ENCODE data around the gene FRMD8.
"Not testable (repeated sequence)": the region's sequence is repeated elsewhere in the genome, so short reads cannot be mapped to it uniquely, and the experiment has no call there.

FRMD8 gene

DNA sequence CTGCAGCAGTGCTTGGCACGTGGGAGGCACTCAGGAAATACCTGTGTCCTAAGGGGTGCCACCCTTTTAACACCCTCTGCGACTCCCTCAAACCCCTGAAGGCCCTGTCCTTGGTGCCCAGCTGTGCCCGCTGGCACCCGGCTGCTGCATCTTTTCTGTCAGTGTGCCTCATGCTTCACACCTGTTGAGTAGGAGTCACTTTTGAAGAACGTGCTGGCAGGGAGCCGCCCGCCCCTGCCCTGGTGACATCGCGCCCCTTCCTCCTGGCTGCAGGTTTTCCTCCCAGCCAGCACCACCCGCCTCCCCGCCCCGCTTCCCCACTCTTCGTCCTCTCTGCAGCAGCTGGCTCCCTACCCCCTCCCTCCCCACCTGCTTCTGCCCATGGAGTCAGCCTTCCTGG lies 17.8 kb downstream of the FRMD8 start:
- H3K4me1 ChIP-seq (ENCODE audit: insufficient read depth, low read length), result no peaks in the 10 kb centered on the region
- no peaks in the 10 kb centered on the region for H3K9me3 ChIP-seq (ENCODE audit: control insufficient read depth, insufficient read depth, low read length)
- H3K36me3 ChIP-seq (ENCODE audit: insufficient read depth, low read length), result 0 out of 2 replicates have a peak, but pooled peaks cover 3% of the 10 kb centered on the region
- H3K9ac ChIP-seq (ENCODE audit: low read depth, low read length), result no peak overlapping the region

DNA sequence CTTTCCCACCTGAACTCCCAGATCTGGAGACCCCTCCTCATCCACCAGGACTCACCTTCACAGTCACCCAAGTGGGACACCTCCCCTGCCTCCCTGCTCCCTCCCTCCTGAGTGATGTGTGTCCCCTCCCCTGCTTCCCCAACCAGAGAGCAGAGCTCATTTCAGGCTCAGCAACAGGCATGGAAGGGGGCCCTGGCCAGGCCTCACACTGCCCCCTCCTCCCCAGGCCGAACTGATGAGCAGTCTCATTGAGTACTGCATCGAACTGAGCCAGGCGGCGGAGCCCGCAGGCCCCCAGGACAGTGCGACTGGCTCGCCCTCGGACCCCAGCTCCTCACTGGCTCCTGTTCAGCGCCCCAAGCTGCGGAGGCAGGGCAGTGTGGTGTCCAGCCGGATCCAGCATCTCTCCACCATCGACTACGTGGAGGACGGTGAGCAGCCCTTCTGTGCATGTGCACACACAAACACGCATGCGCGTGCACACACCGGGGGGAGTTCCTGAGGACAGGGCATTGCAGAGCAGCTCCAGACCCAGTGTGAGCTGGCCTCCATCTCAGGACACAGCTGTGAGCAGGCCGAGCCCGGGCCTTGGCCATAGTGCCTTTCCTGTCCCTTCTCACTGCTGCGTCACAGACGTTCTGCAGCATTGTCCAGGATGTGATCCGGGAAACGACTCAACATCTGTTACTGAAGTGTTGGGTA lies 18.4 kb downstream of the FRMD8 start:
- no peak overlapping the region for H3K9ac ChIP-seq (ENCODE audit: low read depth, low read length)
- H3K4me1 ChIP-seq (ENCODE audit: insufficient read depth, low read length), result no peaks in the 10 kb centered on the region
- 0 out of 2 replicates have a peak, but pooled peaks cover 3% of the 10 kb centered on the region for H3K36me3 ChIP-seq (ENCODE audit: insufficient read depth, low read length)

DNA sequence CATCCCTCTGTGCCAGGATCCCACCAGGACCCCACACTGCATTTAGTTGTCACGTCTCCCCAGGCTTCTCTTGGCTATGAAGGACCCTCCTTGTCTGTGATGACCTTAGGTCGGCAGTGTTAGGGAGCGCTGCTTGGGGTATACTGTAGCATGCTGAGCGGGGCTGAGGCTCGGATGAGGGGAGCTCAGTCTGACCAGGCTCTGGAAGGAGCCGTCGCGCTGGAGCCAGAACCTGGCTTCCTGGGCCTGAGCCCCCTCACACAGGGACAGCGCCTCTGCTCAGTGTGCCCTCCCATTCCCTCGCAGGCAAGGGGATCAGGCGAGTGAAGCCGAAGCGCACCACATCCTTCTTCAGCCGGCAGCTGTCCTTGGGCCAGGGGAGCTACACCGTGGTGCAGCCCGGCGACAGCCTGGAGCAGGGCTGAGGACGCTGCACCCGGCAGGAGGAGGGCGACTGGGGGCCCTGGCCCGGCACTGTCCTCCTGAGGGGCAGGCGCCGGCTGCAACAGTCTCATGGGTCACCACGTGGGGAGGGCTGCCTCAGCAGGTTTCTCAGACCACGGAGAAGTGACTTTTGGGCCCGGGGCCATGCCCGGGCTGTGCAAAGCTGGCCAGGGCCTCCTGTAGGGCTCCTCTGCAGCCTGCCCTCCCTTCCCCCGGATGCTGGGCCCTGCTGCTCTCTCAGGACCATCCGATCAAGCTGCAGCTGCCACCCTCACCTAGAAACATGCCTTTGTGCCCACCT lies 24.7 kb downstream of the FRMD8 start:
- H3K4me1 ChIP-seq (ENCODE audit: insufficient read depth, low read length), result peaks cover 5% of the 10 kb centered on the region; the same call in 1 of the 2 replicates
- 0 out of 2 replicates have a peak, but pooled peaks cover 3% of the 10 kb centered on the region for H3K36me3 ChIP-seq (ENCODE audit: insufficient read depth, low read length)
- H3K9me3 ChIP-seq (ENCODE audit: control insufficient read depth, insufficient read depth, low read length), result no peaks in the 10 kb centered on the region
- H3K9ac ChIP-seq (ENCODE audit: low read depth, low read length), result no peak overlapping the region

More for the DNA sequence above, 18.4 kb downstream of the FRMD8 start:
- H3K9me3 ChIP-seq (ENCODE audit: control insufficient read depth, insufficient read depth, low read length), result no peaks in the 10 kb centered on the region

DNA sequence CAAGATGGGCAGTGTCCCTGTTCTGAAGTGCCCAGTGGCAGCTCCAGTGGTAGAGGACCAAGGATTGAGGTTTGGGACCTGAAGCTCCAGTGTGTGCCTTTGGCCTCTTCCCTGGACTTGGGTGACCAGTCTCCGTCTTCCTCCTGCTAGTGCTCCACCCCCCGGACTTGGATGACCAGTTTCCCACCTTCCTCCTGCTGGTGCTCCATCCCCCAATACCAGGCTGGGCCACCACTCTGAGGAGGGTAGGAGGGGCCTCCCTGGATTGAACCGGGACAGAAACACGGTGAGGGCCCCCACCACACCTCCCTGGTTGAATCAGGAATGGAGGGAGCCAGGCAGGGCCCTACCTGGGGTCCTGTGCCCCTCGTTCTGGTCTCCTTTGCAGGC lies 25.2 kb downstream of the FRMD8 start:
- 0 out of 2 replicates have a peak, but pooled peaks cover 3% of the 10 kb centered on the region for H3K36me3 ChIP-seq (ENCODE audit: insufficient read depth, low read length)
- H3K9ac ChIP-seq (ENCODE audit: low read depth, low read length), result no peak overlapping the region
- H3K9me3 ChIP-seq (ENCODE audit: control insufficient read depth, insufficient read depth, low read length), result no peaks in the 10 kb centered on the region
- peaks cover 8% of the 10 kb centered on the region; the same call in 1 of the 2 replicates for H3K4me1 ChIP-seq (ENCODE audit: insufficient read depth, low read length)

DNA sequence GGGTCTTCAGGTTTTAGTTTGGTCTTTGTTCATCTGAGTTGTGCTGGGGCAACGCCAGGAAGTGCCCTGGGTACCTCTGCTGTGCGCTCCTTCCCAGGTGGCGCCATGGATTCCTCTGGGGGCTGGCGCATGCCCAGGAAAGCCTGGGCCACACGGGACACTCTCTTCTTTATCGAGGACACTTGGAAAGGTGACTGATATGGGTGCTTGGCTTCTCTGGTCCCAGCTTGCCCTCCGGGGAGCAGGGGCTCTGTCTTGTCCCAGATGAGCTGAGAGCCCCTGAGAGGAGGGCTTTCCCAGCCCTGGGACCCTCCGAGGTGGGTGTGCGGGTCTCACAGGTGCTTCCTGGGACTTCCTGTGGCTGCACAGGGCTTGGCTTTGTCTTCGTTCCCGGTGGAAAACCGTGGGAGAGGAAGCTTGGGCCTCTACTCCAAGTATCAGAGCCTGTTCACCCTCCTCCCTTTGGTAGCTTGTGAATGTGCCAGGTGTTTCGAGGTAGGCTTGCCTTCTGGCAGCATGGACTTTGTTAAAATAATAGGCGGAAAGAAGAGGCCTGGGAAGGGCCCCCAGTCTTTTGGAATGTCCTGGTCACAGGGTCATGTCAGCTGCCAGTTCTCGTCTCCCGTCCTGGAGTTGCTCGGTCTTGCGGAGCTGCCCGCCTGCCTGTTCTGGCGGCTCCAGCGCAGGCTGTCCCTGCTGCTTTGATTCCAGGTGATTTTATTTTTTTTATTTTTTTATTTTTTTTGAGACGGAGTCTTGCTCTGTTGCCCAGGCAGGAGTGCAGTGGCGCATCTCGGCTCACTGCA lies 26.0 kb downstream of the FRMD8 start:
- H3K36me3 ChIP-seq (ENCODE audit: insufficient read depth, low read length), result 0 out of 2 replicates have a peak, but pooled peaks cover 3% of the 10 kb centered on the region

DNA sequence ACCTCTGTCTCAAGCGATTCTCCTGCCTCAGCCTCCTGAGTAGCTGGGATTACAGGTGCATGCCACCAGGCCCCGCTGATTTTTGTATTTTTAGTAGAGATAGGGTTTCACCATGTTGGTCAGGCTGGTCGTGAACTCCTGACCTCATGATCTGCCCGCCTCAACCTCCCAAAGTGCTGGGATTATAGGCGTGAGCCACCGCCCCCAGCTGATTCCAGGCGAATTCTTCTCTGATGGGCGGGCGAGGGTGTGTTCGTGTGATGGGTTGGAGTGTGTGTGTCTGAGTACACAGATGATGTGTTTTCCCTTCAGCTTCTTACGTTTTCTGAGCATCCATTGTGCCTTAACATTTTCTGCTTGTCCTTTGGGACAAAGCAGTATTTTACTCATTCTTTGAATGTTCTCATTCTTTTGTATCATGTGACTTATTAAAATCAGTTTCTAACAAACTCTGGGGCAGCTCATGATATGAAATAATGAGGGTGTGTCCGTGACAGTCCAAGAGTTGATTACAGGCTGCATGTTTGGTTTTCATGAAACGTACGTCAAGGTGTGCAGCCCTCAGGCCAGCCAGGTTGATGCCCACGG lies 26.7 kb downstream of the FRMD8 start:
- not testable (repeated sequence) for H3K36me3 ChIP-seq (ENCODE audit: insufficient read depth, low read length); H3K9ac ChIP-seq (ENCODE audit: low read depth, low read length); H3K9me3 ChIP-seq (ENCODE audit: control insufficient read depth, insufficient read depth, low read length)
- peaks cover 22% of the 10 kb centered on the region for H3K4me1 ChIP-seq (ENCODE audit: insufficient read depth, low read length)

More for the DNA sequence above, 26.0 kb downstream of the FRMD8 start:
- Histone ChIP-seq H3K4me1 (ENCODE audit: insufficient read depth, low read length) (peaks cover 16% of the 10 kb centered on the region; the same call in 1 of the 2 replicates), H3K9me3 (ENCODE audit: control insufficient read depth, insufficient read depth, low read length) (no peaks in the 10 kb centered on the region), H3K9ac (ENCODE audit: low read depth, low read length) (no peak overlapping the region)

DNA sequence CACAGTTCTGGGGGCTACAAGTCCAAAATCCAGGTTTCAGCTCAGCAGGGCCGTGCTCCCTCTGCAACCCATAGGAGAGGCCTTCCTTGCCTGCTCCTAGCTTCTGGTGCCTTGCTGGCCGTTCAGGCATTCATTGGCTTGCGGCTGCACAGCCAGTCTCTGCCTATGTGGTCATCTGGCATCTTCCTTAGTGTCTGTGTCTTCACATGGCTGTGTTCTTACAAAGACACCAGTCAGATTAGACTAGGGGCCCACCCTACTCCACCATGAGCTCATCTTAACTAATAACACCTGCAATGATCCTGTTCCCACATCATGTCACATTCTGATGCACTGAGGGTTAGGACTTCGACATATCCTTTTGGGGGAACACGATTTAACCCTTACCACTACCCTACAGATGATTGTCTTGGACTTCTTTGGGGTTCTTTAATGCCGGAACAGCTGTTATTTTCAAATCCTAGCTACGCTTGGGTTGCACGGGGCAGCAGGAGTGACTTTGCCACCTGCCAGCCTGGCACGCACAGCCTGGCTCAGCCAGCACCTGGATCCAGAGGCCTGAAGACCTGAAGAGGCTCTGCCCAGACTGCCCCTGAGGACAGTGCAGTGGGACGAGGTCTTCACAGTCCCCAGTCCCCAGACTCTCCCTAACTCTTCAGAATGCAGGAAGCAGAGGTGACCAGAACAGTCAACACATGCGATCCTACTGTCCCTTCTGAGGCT lies 28.5 kb downstream of the FRMD8 start:
- H3K9ac ChIP-seq (ENCODE audit: low read depth, low read length), result no peak overlapping the region
- no peaks in the 10 kb centered on the region for H3K9me3 ChIP-seq (ENCODE audit: control insufficient read depth, insufficient read depth, low read length)
- peaks cover 33% of the 10 kb centered on the region for H3K4me1 ChIP-seq (ENCODE audit: insufficient read depth, low read length)
- H3K36me3 ChIP-seq (ENCODE audit: insufficient read depth, low read length), result no peaks in the 10 kb centered on the region

DNA sequence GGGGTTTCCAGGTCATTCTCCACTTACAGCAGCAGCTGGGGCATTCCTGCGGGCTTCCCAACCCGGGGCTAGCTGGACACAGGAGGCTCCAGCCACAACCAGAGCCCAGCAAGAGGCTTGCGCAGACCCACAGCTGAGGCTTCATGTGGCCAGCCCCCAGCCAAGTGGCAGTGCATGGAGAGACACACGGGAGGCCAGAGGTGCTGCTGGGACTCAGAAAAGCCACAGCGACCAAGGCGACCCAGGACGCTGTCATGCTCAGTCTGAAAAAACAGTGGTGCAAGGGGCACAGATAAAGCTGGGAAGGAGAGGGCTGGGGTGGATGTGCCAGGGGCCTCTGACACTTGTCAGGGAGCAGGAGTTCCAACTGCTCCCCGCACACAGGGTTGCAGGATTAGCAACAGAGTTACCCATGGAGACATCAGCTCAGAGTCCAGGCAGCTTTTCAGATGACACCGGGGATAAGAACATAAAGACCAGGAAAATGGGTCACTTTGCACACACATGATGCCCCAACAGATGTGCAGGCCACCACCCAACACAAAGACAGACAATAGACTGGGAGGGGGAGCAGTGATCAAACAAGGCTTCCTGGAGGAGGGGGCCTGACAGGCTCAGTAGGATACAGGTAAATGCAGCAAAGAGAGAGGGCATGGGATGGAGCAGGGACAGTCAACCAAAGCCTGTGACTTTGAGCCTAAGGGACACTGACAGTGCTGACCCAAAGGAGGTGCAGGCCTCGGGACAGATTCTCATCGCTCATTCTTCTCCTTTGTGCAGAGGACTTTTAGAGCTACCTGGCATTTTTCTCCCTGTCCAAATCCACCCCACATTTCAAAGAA lies 29.3 kb downstream of the FRMD8 start:
- Histone ChIP-seq H3K36me3 (ENCODE audit: insufficient read depth, low read length) (no peaks in the 10 kb centered on the region), H3K9me3 (ENCODE audit: control insufficient read depth, insufficient read depth, low read length) (no peaks in the 10 kb centered on the region), H3K4me1 (ENCODE audit: insufficient read depth, low read length) (peaks cover 40% of the 10 kb centered on the region), H3K9ac (ENCODE audit: low read depth, low read length) (no peak overlapping the region)

DNA sequence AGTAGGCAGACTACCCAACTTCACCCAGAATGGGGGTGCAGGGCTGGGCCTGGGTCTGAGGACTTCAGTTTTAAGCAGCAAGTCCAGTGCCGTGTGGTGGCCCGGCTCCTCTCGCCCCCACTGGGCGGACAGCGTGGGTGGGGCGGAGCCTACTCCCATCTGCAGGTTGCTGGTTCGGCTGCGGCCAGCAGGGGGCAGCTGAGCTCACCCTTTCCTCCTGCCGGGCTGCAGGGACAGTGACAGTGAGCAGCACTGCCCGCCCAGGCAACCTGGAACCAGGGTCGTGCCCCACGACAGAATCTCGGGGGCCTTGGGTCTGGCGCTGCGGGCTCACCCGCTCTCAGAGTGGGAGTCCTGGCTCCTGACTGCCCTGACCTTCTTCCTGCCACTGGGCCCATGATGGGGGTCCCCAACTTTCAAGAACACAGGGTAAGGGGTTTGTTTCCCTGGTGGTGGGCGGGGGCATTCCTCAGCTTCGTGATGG lies 29.9 kb downstream of the FRMD8 start:
- no peak overlapping the region for H3K9ac ChIP-seq (ENCODE audit: low read depth, low read length)
- H3K36me3 ChIP-seq (ENCODE audit: insufficient read depth, low read length), result no peaks in the 10 kb centered on the region
- no peaks in the 10 kb centered on the region for H3K9me3 ChIP-seq (ENCODE audit: control insufficient read depth, insufficient read depth, low read length)
- peaks cover 43% of the 10 kb centered on the region for H3K4me1 ChIP-seq (ENCODE audit: insufficient read depth, low read length)

DNA sequence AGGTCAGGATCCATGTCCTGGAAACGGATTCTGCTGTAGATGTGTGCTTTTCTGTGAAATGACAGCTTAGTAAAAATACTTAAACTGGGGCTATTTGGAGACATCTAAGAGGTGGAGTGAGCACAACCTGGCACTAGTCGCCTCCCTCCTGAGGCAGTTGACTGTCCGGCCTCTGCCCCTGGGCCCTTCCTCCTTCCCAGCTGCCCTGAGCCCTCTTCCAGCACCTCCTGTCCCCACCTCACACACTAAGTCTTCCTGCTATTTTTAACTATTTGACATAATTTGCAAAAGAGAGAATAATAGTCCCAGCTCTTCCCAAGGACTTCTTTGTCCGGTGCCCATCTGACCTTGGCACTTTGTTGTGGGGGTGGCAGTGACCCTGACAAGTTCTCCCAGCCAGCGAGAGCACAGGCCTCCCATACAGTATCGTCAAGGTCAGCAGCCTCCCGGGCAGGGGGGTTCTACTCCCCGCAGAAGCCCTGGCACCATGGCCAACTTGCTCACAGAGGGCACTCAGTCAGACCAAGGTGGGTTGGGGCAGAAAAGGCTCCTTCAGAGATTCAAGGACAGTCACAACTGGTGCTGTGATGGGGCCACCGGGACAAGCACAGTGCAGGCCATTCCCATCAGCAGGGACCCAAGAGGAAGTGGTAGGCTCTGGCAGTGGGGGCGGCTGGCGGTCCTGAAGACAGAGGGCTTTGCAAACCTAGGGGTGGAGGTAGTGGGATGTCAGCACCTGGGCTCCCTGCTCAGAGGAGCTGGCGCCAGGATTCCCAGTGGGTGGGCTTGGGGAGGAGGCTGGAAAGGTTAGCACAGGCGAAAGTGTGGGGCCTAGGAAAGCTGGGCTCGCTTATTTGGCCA lies 30.6 kb downstream of the FRMD8 start:
- H3K36me3 ChIP-seq (ENCODE audit: insufficient read depth, low read length), result no peaks in the 10 kb centered on the region
- peaks cover 43% of the 10 kb centered on the region for H3K4me1 ChIP-seq (ENCODE audit: insufficient read depth, low read length)
- 0 out of 2 replicates have a peak overlapping the region, but pooled peaks have one; percentile 17 for H3K9ac ChIP-seq (ENCODE audit: low read depth, low read length)
- no peaks in the 10 kb centered on the region for H3K9me3 ChIP-seq (ENCODE audit: control insufficient read depth, insufficient read depth, low read length)

DNA sequence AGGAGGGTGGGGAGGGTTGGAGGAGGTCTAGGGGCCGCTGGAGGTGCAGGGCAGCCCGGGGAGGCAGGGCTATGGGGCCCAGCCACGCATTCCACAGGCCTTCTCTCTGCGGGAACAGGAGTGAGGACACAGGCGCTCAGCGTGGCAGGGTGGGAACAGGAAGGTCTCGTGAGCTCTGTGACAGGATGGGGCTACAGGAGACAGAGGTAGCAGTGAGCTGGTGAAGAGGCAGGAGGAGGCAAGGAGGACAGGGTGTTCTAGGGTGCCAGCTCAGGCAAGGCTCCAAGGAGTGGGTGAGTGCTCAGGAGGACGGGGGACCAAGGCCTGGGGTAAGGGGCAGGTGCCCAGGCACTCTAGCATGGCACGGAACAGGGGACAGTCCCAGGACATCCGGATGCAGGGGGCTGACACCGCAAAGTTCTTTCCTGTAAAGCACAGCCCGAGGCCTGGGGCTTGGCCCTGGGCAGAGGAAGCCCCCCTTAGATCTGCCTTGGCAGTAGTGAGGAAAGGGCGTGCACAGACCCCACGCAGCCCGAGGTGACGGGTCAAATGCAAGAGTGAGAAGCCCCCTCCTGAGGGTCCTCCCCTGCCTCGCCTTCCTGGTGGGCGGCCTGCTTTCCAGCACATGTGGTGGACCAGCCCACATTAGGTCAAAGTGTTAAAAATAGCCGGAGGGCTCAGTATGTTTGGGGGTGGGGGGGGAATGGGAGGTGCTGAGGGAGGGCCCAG lies 31.4 kb downstream of the FRMD8 start:
- Histone ChIP-seq H3K9ac (ENCODE audit: low read depth, low read length) (peak overlapping the region; percentile 59), H3K36me3 (ENCODE audit: insufficient read depth, low read length) (no peaks in the 10 kb centered on the region), H3K4me1 (ENCODE audit: insufficient read depth, low read length) (peaks cover 43% of the 10 kb centered on the region), H3K9me3 (ENCODE audit: control insufficient read depth, insufficient read depth, low read length) (no peaks in the 10 kb centered on the region)

DNA sequence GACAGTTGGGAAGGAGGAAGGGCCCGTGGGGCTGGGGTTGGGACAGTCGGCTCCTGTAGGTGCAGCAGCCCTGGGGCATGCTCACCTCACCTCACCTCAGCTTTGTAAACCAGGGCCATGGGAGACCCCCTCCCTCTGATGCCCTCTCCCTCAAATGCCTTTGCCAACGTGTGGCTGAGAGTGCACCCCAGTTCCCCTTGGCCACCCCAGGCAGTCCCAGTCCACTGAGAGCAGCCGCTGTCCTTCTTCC lies 31.9 kb downstream of the FRMD8 start:
- Histone ChIP-seq H3K9me3 (ENCODE audit: control insufficient read depth, insufficient read depth, low read length) (no peaks in the 10 kb centered on the region), H3K36me3 (ENCODE audit: insufficient read depth, low read length) (no peaks in the 10 kb centered on the region), H3K4me1 (ENCODE audit: insufficient read depth, low read length) (peaks cover 43% of the 10 kb centered on the region), H3K9ac (ENCODE audit: low read depth, low read length) (peak overlapping the region; percentile 59)

Measured in ES-I3 (cell line).